T-cell (primary cell): ENCODE results near the gene ASPG. TPM values are rescaled to one million over a fixed set of nuclear protein-coding genes. Genes with fewer than 3 reads are reported as not detected.

Experiments used
- ATAC-seq, 4 experiments: fragments of 200-7000 bp in 3 of 4; fragments of 150-1000 bp in 1 of 4; cut with Tn5 transposase; replicated peaks in 1 of 4; 1 replicate in 3 of 4; 2 replicates in 1 of 4; pipeline ENCODE4 v1.10.0; 2021; ENCODE audit warnings: moderate library complexity in 3 of 4, mild to moderate bottlenecking in 2 of 4, moderate number of reproducible peaks in 1 of 4
- CTCF ChIA-PET, 2 donors: fragments of 300-600 bp; sonication (Branson Sonifier 250); formaldehyde crosslinking; loops; one replicate each; lab custom pipeline; 2022; ENCODE audit warnings: antibody characterized with exemption in 2 of 2; lab: Charles Lee
- POLR2A ChIA-PET, 2 donors: fragments of 300-600 bp; sonication (Branson Sonifier 250); formaldehyde crosslinking; loops; one replicate each; lab custom pipeline; 2022; ENCODE audit warnings: antibody characterized with exemption in 2 of 2; lab: Charles Lee
- DNase-seq, 35 experiments: peaks; one replicate each; pipeline versions ENCODE4 v3.0.0 to v3.0.0-alpha.2; 2013 to 2023
- H3K27ac ChIP-seq: one replicate; pipeline ENCODE4 v1.5.1; 2013; ENCODE audit warnings: low read length
- H3K27me3 ChIP-seq, 2 experiments: replicated peaks in 1 of 2; 1 replicate in 1 of 2; 2 replicates in 1 of 2; pipeline versions ENCODE4 v1.6.1 to v1.7.0; 2013; ENCODE audit warnings: low read length in 1 of 2, mixed read lengths in 1 of 2; ENCODE audit not compliant: control insufficient read depth in 2 of 2, insufficient read depth in 2 of 2; ENCODE audit errors: extremely low read depth in 1 of 2
- H3K36me3 ChIP-seq, 2 donors: 1 replicate in 1 of 2; 2 replicates in 1 of 2; pipeline versions ENCODE4 v1.6.1 to v1.7.0; 2013; ENCODE audit warnings: low read length in 1 of 2; ENCODE audit not compliant: control insufficient read depth in 2 of 2, insufficient read depth in 1 of 2; ENCODE audit errors: extremely low read depth in 1 of 2
- H3K4me1 ChIP-seq, 2 experiments: 1 replicate in 1 of 2; 2 replicates in 1 of 2; pipeline versions ENCODE4 v1.6.1 to v1.7.0; 2013; ENCODE audit warnings: low read length in 2 of 2, mixed read lengths in 1 of 2; ENCODE audit not compliant: insufficient read depth in 2 of 2, control insufficient read depth in 1 of 2; ENCODE audit errors: extremely low read depth in 1 of 2
- H3K4me3 ChIP-seq, 2 donors: 1 replicate in 1 of 2; 2 replicates in 1 of 2; pipeline versions ENCODE4 v1.5.1 to v1.7.0; 2013; ENCODE audit warnings: mild to moderate bottlenecking in 2 of 2, low read length in 1 of 2, moderate library complexity in 1 of 2; ENCODE audit not compliant: control insufficient read depth in 1 of 2; ENCODE audit errors: extremely low read depth in 1 of 2
- H3K9me3 ChIP-seq: 2 replicates; pipeline ENCODE4 v1.7.0; 2013
- H3K27ac Mint-ChIP-seq, 2 donors: one replicate each; pipeline ENCODE4 v1.8.0; 2020 to 2021; ENCODE audit warnings: mild to moderate bottlenecking in 2 of 2, mixed read lengths in 2 of 2
- H3K27me3 Mint-ChIP-seq, 2 donors: one replicate each; pipeline ENCODE4 v1.8.0; 2021 to 2022; ENCODE audit warnings: mixed read lengths in 2 of 2
- H3K36me3 Mint-ChIP-seq: one replicate; pipeline ENCODE4 v1.8.0; 2021; ENCODE audit warnings: mixed read lengths
- H3K4me1 Mint-ChIP-seq, 3 donors: one replicate each; pipeline ENCODE4 v1.8.0; 2020 to 2022; ENCODE audit warnings: mixed read lengths in 3 of 3, mild to moderate bottlenecking in 1 of 3
- H3K4me3 Mint-ChIP-seq, 3 donors: one replicate each; pipeline ENCODE4 v1.8.0; 2020 to 2022; ENCODE audit warnings: mild to moderate bottlenecking in 3 of 3, mixed read lengths in 3 of 3, moderate library complexity in 3 of 3
- H3K9me3 Mint-ChIP-seq, 3 donors: one replicate each; pipeline ENCODE4 v1.8.0; 2020 to 2022; ENCODE audit warnings: mixed read lengths in 3 of 3
- WGBS: methylation state at CpG from one replicate; pipeline ENCODE4 v1.1.5; 2013; ENCODE audit warnings: missing lambda C conversion rate; ENCODE audit not compliant: insufficient coverage; 5-methylcytosine and 5-hydroxymethylcytosine counted together
- total RNA-seq, 35 experiments: library from RNA in 6 of 35; stranded (reverse) in 6 of 35; fragments of 120-200 nt in 1 of 35; gene quantifications; one replicate each; pipeline versions ENCODE4 v1.2.1 to v1.2.4 and lab custom pipeline; 2013 to 2026

The ASPG gene
- total RNA-seq, 5 donors from 2014 or later (not counting 1 experiment from before 2014, with no cell fraction given), result 0.26 to 0.57 (median 0.38) TPM; not detected in 2

DNA sequence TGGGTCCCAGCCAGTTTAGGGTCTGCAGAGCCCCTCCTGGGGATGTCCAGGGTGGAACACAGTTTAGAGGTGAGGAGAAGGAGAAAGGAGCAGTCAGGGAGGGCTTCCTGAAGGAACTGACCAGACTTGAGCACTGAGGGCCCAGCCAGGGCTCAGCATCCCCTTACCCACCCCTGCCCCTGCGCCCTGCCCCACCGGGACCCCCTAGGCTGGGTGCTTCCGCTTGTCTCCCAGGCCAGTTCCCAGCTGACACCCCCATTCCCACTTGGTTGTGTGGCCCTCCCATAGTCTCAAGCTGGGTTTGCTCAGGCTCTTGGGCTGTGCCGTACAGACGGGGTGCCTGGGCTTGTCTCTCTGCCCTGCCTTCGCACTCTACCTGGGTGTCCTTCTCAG lies 26.6 kb downstream of the ASPG start:
- WGBS, result 77% methylated on average over 6 of the region's 6 CpGs
- Mint-ChIP-seq H3K36me3 (no peaks in the 10 kb centered on the region), H3K27ac (no peak overlapping the region), H3K4me3 (no peak overlapping the region), H3K27me3 (peaks cover 6 to 24% of the 10 kb centered on the region in 2 donors), H3K9me3 (no peaks in the 10 kb centered on the region), H3K4me1 (no peaks in the 10 kb centered on the region)
- ChIA-PET CTCF (no interaction called here), POLR2A (no interaction called here)
- DNase-seq, result peak in 2 of 35 experiments; percentile 1 to 2
- peaks cover 0 to 7% of the 10 kb centered on the region in 2 experiments for H3K4me1 ChIP-seq
- no peaks in the 10 kb centered on the region for H3K9me3 ChIP-seq
- no peak overlapping the region for H3K4me3 ChIP-seq
- H3K36me3 ChIP-seq, result no peaks in the 10 kb centered on the region
- no peak for ATAC-seq
- peaks cover 0 to 45% of the 10 kb centered on the region in 2 experiments for H3K27me3 ChIP-seq
- H3K27ac ChIP-seq, result no peak overlapping the region

DNA sequence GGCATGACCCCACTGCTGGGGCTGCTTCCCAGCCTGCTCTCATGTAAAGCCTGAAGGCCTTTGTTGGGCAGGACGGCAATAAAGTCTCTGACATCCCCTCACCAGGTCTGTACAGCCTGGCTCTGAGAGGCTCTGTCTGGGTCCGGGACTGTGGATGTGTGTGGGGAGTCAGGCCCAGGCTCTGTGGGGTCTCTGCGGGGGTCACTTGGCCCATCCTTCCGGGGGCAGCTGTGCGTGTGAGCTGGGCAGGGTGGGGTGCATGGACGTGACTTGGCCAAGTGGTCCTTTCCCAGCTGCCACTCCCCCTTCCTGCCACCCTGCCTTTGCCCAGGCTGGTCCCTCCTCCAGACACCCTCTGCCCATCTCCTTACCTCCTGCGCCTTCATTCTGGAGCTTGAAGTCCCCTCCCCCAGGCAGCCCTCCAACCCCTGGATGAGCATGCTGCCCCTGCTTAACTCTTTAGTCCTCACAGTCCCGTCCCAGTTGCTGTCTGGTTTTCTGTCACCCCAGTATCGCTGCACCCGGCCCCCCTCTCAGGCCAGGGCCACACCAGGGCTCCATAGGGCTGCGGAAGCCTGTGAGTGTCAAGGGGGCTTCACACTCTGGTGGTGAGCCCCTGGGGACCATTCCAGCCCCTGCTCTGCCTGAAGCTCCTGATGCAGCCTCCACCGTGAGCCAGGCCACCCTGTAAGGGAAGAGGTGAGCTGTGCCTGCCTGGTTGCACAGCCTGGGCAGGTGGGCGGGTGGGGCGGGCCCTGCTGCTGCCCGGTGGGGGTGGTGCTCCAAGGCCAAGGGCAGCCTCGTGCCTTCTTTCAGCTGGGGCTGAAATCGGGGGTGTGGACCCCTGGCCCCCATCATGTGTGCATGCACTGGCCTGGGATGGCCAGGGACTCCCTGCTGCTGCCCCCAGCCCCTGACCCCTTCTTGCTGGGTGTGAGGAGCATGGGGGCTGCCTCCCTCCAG lies 27.4 kb downstream of the ASPG start:
- Mint-ChIP-seq H3K36me3 (no peaks in the 10 kb centered on the region), H3K4me3 (no peak overlapping the region), H3K9me3 (no peaks in the 10 kb centered on the region), H3K4me1 (no peaks in the 10 kb centered on the region), H3K27me3 (peaks cover 6 to 27% of the 10 kb centered on the region in 2 donors), H3K27ac (no peak overlapping the region)
- Histone ChIP-seq H3K9me3 (no peaks in the 10 kb centered on the region), H3K4me3 (no peak overlapping the region), H3K27ac (no peak overlapping the region), H3K4me1 (peaks cover 0 to 7% of the 10 kb centered on the region in 2 experiments), H3K27me3 (peaks cover 0 to 45% of the 10 kb centered on the region in 2 experiments), H3K36me3 (no peaks in the 10 kb centered on the region)
- ChIA-PET CTCF (no interaction called here), POLR2A (no interaction called here)
- DNase-seq (peak in 1 of 35 experiments; percentile 2), ATAC-seq (no peak)
- 57% methylated on average over 9 of the region's 17 CpGs for WGBS

DNA sequence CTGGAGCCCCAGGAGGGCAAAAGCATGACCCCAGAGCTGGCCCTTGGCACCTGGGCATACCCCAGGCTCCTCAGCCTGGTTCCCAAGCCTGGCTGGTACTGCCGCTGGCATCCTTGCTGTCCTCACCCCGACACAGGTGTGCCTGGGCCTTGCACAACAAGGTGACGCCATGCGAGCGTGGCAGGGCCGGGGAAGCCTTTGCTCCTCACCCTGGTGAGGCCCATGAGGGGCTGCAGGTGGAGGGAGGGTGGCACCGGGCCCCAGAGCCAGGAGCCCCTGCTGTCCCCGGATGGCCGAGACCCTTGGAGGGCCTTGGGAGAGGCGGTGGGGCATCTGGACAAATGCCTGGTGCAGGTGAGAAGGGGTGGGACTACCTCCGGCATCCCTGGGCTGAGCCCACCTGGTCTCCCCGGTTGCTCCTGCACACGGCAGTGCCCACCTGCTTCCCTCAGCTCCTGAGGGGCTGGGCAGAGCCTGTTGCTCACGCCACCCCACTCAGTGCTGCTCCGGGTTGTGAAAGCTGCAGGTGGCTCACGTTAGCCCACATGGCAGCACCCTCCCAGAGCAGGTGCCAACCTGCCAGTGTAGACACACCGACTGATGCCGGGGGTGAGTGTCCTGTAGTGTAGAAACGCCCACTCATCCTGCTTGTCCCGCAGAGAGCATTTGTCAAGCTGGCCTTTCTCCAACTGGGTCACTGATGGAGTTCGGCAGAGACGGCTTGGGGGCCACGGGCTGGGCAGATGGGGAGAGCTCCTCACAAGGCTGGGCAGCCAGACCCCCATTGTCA lies 28.3 kb downstream of the ASPG start:
- Histone ChIP-seq H3K4me1 (peaks cover 0 to 7% of the 10 kb centered on the region in 2 experiments), H3K27ac (no peak overlapping the region), H3K27me3 (peaks cover 0 to 52% of the 10 kb centered on the region in 2 experiments), H3K36me3 (no peaks in the 10 kb centered on the region), H3K9me3 (no peaks in the 10 kb centered on the region), H3K4me3 (no peak overlapping the region)
- 79% methylated on average over 20 of the region's 23 CpGs for WGBS
- no peak overlapping the region for H3K27ac Mint-ChIP-seq
- ChIA-PET POLR2A (no interaction called here), CTCF (no interaction called here)
- ATAC-seq (no peak), DNase-seq (peak in 1 of 35 experiments; percentile 3)
- no peak overlapping the region for H3K4me3 Mint-ChIP-seq
- no peaks in the 10 kb centered on the region for H3K9me3 Mint-ChIP-seq
- H3K4me1 Mint-ChIP-seq, result no peaks in the 10 kb centered on the region
- peaks cover 11 to 36% of the 10 kb centered on the region in 2 donors for H3K27me3 Mint-ChIP-seq
- H3K36me3 Mint-ChIP-seq, result no peaks in the 10 kb centered on the region

DNA sequence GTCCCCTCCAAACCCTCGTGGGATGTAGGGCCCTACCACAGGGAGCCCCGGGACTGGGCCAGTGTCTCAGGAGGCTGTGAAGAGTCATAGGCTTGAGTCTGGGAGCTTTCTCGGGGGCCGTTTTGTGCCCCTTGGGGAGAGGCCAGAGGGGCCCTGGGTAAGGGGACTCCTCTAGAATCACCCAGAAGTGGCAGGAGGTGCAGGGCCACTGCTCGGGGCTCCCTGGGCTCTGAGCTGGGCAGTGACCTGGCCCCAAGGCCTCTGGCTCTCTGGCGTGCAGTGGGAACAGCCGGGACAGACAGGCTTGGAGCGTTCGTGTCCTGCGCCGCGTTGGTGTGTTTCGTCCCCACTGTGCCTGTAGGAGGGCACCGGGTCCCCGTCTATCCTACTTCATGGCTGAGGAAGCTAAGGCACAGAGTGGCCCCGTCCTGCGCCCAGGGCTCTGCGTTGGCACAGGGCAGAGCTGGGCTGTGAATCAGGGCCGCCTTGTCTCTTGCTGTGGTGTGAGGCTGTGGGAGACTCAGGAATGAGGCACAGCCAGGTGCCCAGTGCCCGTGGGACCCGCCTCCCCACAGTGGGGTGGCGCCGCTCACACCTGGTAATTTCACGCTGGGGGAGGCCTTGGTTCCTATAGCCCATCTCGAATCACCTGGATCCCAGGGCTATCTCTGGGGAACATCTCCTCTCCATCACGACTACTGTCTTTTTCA lies 29.1 kb downstream of the ASPG start:
- ChIA-PET CTCF (no interaction called here), POLR2A (no interaction called here)
- Histone ChIP-seq H3K4me3 (no peak overlapping the region), H3K27ac (no peak overlapping the region), H3K27me3 (peaks cover 0 to 60% of the 10 kb centered on the region in 2 experiments), H3K4me1 (peaks cover 0 to 7% of the 10 kb centered on the region in 2 experiments), H3K9me3 (no peaks in the 10 kb centered on the region), H3K36me3 (no peaks in the 10 kb centered on the region)
- Mint-ChIP-seq H3K4me1 (no peaks in the 10 kb centered on the region), H3K27me3 (peaks cover 11 to 44% of the 10 kb centered on the region in 2 donors), H3K4me3 (no peak overlapping the region), H3K9me3 (no peaks in the 10 kb centered on the region), H3K36me3 (no peaks in the 10 kb centered on the region), H3K27ac (no peak overlapping the region)
- ATAC-seq (no peak), DNase-seq (no peak)
- 81% methylated on average over 17 of the region's 26 CpGs for WGBS

DNA sequence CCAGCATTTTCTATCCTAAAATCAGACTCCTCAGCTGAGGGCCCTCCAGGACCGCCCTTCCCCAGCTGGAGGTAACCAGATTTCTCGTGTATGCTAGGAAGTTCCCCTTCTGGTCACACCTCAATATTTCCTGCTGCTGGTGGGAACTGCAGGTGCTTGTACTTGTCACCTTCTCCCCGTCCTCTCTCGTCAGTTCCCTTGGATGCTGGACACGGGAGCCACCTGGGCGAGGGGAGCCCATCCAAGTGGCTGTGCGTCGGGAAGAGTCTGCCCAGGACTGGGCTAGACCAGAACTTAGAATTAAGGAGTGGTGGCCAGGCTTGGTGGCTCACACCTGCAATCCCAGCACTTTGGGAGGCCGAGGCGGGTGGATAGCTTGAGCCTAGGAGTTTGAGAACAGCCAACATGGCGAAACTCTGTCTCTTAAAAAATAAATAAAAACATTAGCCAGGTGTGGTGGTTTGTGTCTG lies 29.7 kb downstream of the ASPG start:
- Histone ChIP-seq H3K36me3 (no peaks in the 10 kb centered on the region), H3K27ac (no peak overlapping the region), H3K4me1 (peaks cover 0 to 7% of the 10 kb centered on the region in 2 experiments), H3K27me3 (peaks cover 0 to 66% of the 10 kb centered on the region in 2 experiments), H3K4me3 (no peak overlapping the region), H3K9me3 (no peaks in the 10 kb centered on the region)
- ChIA-PET CTCF (interaction anchor here in 1 of 2 donors (0.7 kb wide), 1 partner anchor 30 kb away, joined by 3 read pairs; no protein-coding TSS in a partner anchor), POLR2A (no interaction called here)
- DNase-seq (no peak), ATAC-seq (no peak)
- WGBS, result 69% methylated on average over 6 of the region's 11 CpGs
- Mint-ChIP-seq H3K36me3 (no peaks in the 10 kb centered on the region), H3K27me3 (peaks cover 11 to 48% of the 10 kb centered on the region in 2 donors), H3K4me1 (no peaks in the 10 kb centered on the region), H3K27ac (no peak overlapping the region), H3K4me3 (peak overlapping the region in 2 of 3 donors; percentile 45 to 63), H3K9me3 (no peaks in the 10 kb centered on the region)
